Mammary epithelial cell (primary cell): ENCODE measurements around the gene CTBP2.

ENCODE experiments used
- CTCF ChIP-seq, 2 donors: IDR thresholded peaks in 1 of 2; conservative IDR thresholded peaks in 1 of 2; 2 replicates each; pipeline ENCODE4 v1.5.1; 2011 to 2012; ENCODE audit warnings: inconsistent platforms in 2 of 2, low read length in 2 of 2, mild to moderate bottlenecking in 2 of 2, control low read depth in 1 of 2, low read depth in 1 of 2; ENCODE audit not compliant: insufficient read depth in 1 of 2; ENCODE audit errors: extremely low read depth in 1 of 2
- EZH2 ChIP-seq: IDR thresholded peaks from 2 replicates; pipeline ENCODE4 v1.6.1; 2012; ENCODE audit warnings: low read length, inconsistent platforms, borderline replicate concordance

GRCh38 chr10:125011171-125011925 is 149.0 kb downstream of the CTBP2 start:
- TF ChIP-seq CTCF (conservative IDR thresholded peaks at IDR 0.05 in 1 of 2, IDR thresholded peaks at IDR 0.05 in 1 of 2; ENCODE audit: extremely low read depth in 1 of 2, insufficient read depth in 1 of 2, low read depth in 1 of 2, low read length in 2 of 2): no peak
- TF ChIP-seq EZH2: no peak
